Memory B cell (primary cell): Measurements from ENCODE around the gene ABCA1.
A peak's percentile ranks its signal among the peaks of the same experiment; 100 is the strongest.

Source experiments
- ATAC-seq: fragments of 150-1000 bp; cut with Tn5 transposase; 2 replicates; pipeline ENCODE4 v1.10.0; 2021; ENCODE audit warnings: low read depth, mild to moderate bottlenecking, moderate library complexity
- DNase-seq, 2 donors: peaks; one replicate each; pipeline ENCODE4 v3.0.0; 2022; ENCODE audit warnings: low spot score in 2 of 2
- H3K27ac Mint-ChIP-seq: one replicate; pipeline ENCODE4 v1.8.0; 2022; ENCODE audit warnings: mild to moderate bottlenecking, moderate library complexity, mixed read lengths
- H3K27me3 Mint-ChIP-seq: one replicate; pipeline ENCODE4 v1.8.0; 2022; ENCODE audit warnings: mixed read lengths
- H3K36me3 Mint-ChIP-seq: one replicate; pipeline ENCODE4 v1.8.0; 2022; ENCODE audit warnings: mild to moderate bottlenecking, mixed read lengths
- H3K4me1 Mint-ChIP-seq: one replicate; pipeline ENCODE4 v1.8.0; 2022; ENCODE audit warnings: mixed read lengths
- H3K4me3 Mint-ChIP-seq: one replicate; pipeline ENCODE4 v1.8.0; 2022; ENCODE audit warnings: mild to moderate bottlenecking, moderate library complexity, mixed read lengths
- H3K9me3 Mint-ChIP-seq: one replicate; pipeline ENCODE4 v1.8.0; 2022; ENCODE audit warnings: mixed read lengths

The ABCA1 gene

DNA sequence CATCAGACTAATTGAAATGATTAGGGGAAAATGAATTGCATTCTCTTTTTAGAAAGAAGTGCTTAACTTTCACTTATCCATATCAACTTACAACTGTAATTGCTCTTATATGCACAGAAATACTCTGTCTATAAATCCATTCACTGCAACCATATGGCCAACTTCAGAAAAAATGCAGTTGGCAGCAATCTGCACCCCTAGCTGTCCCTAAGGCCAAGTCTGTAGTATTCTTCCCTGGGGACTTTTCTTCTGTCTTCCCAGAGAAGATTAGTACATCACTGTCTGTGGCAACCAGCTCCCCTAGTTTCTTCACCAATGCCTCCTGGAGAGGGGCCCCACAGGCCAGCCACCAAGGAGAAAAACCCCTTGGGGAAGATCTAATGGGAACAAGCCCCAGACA is 45.4 kb downstream of the ABCA1 start:
- Mint-ChIP-seq H3K9me3 (no peaks in the 10 kb centered on the region), H3K36me3 (peaks cover 43% of the 10 kb centered on the region), H3K4me1 (peaks cover 3% of the 10 kb centered on the region), H3K27me3 (no peaks in the 10 kb centered on the region), H3K4me3 (no peak overlapping the region), H3K27ac (no peak overlapping the region)
- DNase-seq (no peak), ATAC-seq (no peak)

DNA sequence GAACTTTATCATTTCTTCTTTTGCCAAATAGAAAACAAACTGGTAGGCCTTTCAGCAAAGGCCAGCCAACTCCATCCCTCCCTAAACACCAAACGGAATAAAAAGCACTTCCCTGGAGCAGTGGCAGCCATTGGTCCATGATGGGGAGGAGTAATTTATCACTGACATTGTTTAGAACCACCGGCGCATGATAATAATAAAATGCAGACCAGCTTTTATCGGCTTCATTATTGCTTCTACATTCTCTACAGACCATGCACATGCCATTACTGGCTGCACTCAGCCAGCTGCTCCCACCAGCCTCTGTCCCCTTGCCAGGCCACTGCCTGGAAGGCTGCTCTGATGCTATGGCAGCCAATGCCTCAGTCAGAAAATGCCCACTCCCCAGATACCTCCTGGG is 45.9 kb downstream of the ABCA1 start:
- Mint-ChIP-seq H3K4me3 (no peak overlapping the region), H3K4me1 (peaks cover 3% of the 10 kb centered on the region), H3K27me3 (no peaks in the 10 kb centered on the region), H3K9me3 (no peaks in the 10 kb centered on the region), H3K27ac (no peak overlapping the region), H3K36me3 (peaks cover 42% of the 10 kb centered on the region)
- no peak for DNase-seq
- no peak for ATAC-seq

DNA sequence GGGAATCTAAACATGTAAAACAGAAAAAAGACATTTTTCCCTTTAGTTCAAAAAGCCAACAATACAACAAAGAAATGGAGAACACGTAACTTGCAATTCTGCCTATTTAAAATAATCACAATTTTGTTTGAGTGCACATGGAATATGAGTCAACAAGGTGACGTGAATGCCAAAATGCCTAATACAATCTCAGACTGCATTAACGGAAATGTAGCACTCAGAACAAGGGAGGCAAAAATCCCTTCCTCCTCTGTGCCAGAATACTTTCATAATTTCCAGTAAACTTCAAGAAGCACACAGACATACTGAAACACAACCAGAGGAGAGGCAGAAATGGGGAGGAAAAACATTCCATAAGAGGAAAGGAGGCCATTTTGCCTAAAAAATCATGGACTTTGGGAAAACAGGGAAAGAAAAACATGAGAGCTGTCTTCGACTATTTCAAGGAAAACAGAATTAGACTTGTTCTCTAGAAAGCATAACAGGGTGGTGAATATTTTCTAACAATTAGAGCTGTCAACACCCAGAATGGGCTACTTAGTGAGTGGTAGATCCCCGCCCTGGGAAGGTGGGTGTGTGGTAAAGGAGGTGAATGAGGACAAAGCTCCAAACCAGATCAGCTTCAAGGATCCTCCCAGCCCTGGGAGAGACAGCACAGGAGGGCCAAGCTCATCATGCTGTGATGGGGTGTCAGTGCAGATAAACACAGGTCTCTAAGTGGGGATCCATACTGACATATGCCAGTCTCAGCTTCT is 48.2 kb downstream of the ABCA1 start:
- no peak for DNase-seq
- Mint-ChIP-seq H3K4me1 (no peaks in the 10 kb centered on the region), H3K36me3 (peaks cover 36% of the 10 kb centered on the region)

GRCh38 chr9:104876587-104876986 is 51.4 kb downstream of the ABCA1 start:
- Mint-ChIP-seq H3K9me3 (no peaks in the 10 kb centered on the region), H3K4me3 (no peak overlapping the region), H3K27me3 (no peaks in the 10 kb centered on the region), H3K27ac (no peak overlapping the region), H3K4me1 (peaks cover under 1% of the 10 kb centered on the region), H3K36me3 (peaks cover 31% of the 10 kb centered on the region)
- DNase-seq (no peak), ATAC-seq (no peak)

More for the DNA sequence above, 48.2 kb downstream of the ABCA1 start:
- no peak overlapping the region for H3K4me3 Mint-ChIP-seq
- no peaks in the 10 kb centered on the region for H3K9me3 Mint-ChIP-seq
- no peaks in the 10 kb centered on the region for H3K27me3 Mint-ChIP-seq
- H3K27ac Mint-ChIP-seq, result no peak overlapping the region
- ATAC-seq, result no peak

DNA sequence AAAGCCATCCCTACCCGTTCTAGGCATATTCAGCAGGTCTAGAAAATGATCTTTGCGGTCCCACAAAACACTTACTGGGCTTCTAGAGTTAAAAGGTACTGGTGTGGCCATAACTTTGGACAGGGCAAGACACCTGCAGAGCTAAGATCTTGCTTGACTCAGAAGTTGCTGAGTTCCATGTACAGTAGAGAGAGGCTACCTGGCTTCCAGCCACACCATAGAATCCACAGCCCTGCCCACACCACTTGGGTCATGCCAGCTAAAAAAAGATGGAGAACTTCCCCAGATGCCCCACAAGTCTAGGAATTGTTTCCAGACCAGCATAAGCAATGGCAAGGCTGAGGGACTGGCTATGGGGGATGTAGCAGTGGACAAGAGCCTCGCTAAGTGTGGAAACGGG is 52.1 kb downstream of the ABCA1 start:
- H3K4me3 Mint-ChIP-seq, result no peak overlapping the region
- H3K9me3 Mint-ChIP-seq, result no peaks in the 10 kb centered on the region
- no peaks in the 10 kb centered on the region for H3K27me3 Mint-ChIP-seq
- no peak overlapping the region for H3K27ac Mint-ChIP-seq
- peaks cover 3% of the 10 kb centered on the region for H3K4me1 Mint-ChIP-seq
- DNase-seq (no peak), ATAC-seq (no peak)
- H3K36me3 Mint-ChIP-seq, result peaks cover 31% of the 10 kb centered on the region

DNA sequence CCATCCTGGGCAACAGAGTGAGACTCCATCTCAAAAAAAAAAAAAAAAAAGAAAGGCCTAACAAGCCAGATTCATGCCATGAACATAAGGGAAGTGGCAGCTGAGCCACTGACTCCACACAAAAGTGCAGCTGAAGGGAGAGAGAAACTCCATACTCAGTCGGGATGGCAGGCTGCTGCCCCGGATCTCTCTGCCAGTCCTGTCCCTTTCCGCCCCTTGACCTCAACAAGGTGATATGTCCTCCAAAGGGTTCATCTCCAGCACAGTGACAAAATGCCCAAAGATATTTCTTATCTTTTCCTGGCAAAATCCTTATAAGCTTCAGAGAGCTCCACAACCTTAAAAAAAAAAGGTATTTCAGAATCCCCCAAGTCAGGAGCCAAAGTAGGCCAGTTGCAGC is 52.6 kb downstream of the ABCA1 start:
- no peak for ATAC-seq
- Mint-ChIP-seq H3K9me3 (no peaks in the 10 kb centered on the region), H3K4me1 (peaks cover 3% of the 10 kb centered on the region), H3K4me3 (no peak overlapping the region), H3K27ac (no peak overlapping the region), H3K27me3 (no peaks in the 10 kb centered on the region), H3K36me3 (peaks cover 29% of the 10 kb centered on the region)
- no peak for DNase-seq

GRCh38 chr9:104873489-104873850 is 54.5 kb downstream of the ABCA1 start:
- no peak for DNase-seq
- H3K4me1 Mint-ChIP-seq, result peaks cover 13% of the 10 kb centered on the region
- H3K4me3 Mint-ChIP-seq, result no peak overlapping the region
- H3K36me3 Mint-ChIP-seq, result peaks cover 22% of the 10 kb centered on the region
- ATAC-seq, result no peak
- H3K27ac Mint-ChIP-seq, result no peak overlapping the region
- no peaks in the 10 kb centered on the region for H3K9me3 Mint-ChIP-seq
- no peaks in the 10 kb centered on the region for H3K27me3 Mint-ChIP-seq

GRCh38 chr9:104872656-104873488 is 55.1 kb downstream of the ABCA1 start:
- DNase-seq, result no peak
- peaks cover 17% of the 10 kb centered on the region for H3K4me1 Mint-ChIP-seq
- no peak for ATAC-seq
- H3K36me3 Mint-ChIP-seq, result peaks cover 22% of the 10 kb centered on the region
- H3K9me3 Mint-ChIP-seq, result no peaks in the 10 kb centered on the region
- no peak overlapping the region for H3K27ac Mint-ChIP-seq
- H3K4me3 Mint-ChIP-seq, result no peak overlapping the region
- H3K27me3 Mint-ChIP-seq, result no peaks in the 10 kb centered on the region

- H3K27ac Mint-ChIP-seq, result no peak overlapping the region
- H3K4me1 Mint-ChIP-seq, result peaks cover 19% of the 10 kb centered on the region
- peaks cover 17% of the 10 kb centered on the region for H3K36me3 Mint-ChIP-seq
- H3K4me3 Mint-ChIP-seq, result no peak overlapping the region
- DNase-seq, result no peak
- no peaks in the 10 kb centered on the region for H3K9me3 Mint-ChIP-seq
- no peaks in the 10 kb centered on the region for H3K27me3 Mint-ChIP-seq
- ATAC-seq, result no peak
Observed at GRCh38 chr9:104871961-104872527, 55.9 kb downstream of the ABCA1 start.

DNA sequence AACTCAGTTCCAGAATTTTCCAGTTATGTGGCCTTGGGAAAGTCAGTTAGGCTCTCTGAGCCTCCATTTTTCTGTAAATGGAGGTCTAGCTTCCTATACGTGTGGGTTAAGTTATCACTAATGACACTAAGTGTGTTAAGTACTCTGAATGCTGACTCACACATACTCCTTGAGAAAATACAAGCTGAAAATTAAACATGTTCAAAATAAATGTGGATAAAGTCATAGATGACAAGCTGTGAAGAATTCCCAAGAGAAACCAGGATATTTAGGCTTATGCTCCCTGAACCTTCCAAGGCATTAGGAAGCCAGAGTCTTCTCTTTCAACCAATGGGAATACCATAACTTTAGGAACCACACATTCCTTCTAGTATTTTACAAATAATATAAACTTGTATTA is 58.1 kb downstream of the ABCA1 start:
- H3K27ac Mint-ChIP-seq, result peak overlapping the region; percentile 90
- DNase-seq (no peak), ATAC-seq (no peak)
- peaks cover 27% of the 10 kb centered on the region for H3K4me1 Mint-ChIP-seq
- H3K36me3 Mint-ChIP-seq, result peaks cover 15% of the 10 kb centered on the region
- no peaks in the 10 kb centered on the region for H3K27me3 Mint-ChIP-seq
- H3K9me3 Mint-ChIP-seq, result no peaks in the 10 kb centered on the region
- no peak overlapping the region for H3K4me3 Mint-ChIP-seq

DNA sequence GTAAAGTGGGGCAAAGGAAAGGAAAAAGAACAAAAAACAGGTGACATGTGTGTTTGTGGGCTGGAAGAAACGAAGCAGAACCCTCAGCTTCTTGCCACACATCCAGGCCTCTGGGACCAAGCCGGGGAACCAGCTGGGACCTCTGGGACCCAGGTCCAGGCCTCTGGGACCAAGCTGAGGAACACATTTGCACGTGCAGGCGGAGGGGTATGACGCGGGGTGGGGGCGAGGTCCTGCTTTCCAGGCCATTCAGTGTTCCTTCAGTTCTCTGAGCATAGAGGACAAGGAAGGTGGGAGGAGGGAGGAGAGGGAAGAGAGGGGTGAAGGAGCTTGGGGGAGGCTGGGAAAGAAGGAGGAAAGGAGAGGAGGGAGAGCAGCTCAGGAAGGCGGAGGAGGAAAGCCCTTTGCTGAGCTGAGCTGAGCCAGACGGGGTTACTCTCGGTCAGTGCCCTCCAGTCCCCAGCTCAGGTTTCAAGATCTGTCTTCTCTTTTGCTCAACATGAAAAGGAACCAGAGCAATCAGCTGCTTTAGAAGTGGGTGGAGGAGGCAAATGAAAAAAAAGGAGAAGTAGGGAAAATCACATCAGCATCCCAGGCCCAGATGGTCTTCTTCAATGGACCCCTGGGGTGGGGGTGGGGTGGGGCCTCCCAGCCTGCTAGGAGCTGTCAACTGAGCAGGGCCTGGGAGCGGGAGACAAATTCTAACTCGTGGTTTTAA is 59.1 kb downstream of the ABCA1 start:
- Mint-ChIP-seq H3K27ac (peak overlapping the region; percentile 90), H3K27me3 (no peaks in the 10 kb centered on the region), H3K4me1 (peaks cover 27% of the 10 kb centered on the region), H3K36me3 (peaks cover 14% of the 10 kb centered on the region), H3K4me3 (peak overlapping the region; percentile 65), H3K9me3 (no peaks in the 10 kb centered on the region)
- peak; percentile 58 to 60 for DNase-seq
- ATAC-seq, result peak; percentile 93

GRCh38 chr9:104868303-104868686 is 59.7 kb downstream of the ABCA1 start:
- Mint-ChIP-seq H3K27ac (peak overlapping the region; percentile 90), H3K4me1 (peaks cover 28% of the 10 kb centered on the region), H3K9me3 (no peaks in the 10 kb centered on the region), H3K4me3 (peak overlapping the region; percentile 65), H3K27me3 (no peaks in the 10 kb centered on the region), H3K36me3 (peaks cover 13% of the 10 kb centered on the region)
- ATAC-seq (no peak), DNase-seq (no peak)

GRCh38 chr9:104866191-104866590 is 61.8 kb downstream of the ABCA1 start:
- Mint-ChIP-seq H3K27ac (peak overlapping the region; percentile 81), H3K9me3 (no peaks in the 10 kb centered on the region), H3K36me3 (peaks cover 10% of the 10 kb centered on the region), H3K4me1 (peaks cover 27% of the 10 kb centered on the region), H3K4me3 (no peak overlapping the region), H3K27me3 (no peaks in the 10 kb centered on the region)
- no peak for DNase-seq
- no peak for ATAC-seq

DNA sequence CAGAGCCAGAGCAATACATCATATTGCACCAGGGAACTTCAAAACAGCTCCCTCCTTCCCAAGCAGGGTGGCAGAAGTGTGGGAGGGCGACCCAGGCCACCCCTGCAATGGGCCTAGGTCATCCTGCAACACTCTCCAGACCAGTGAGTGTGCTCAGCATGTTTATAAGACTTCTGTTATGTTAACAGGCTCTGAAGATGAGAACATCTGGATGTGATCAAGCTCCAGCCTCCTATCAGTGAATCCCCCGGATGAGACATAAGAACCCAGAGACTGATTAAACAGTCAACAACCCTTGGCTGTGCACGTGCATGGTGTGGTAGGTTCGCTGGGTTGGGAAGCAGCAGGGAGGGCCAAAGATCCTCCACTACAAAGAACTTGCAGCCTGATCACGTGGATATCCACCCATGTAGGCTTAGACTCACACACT is 63.3 kb downstream of the ABCA1 start:
- Mint-ChIP-seq H3K4me1 (peaks cover 29% of the 10 kb centered on the region), H3K27me3 (no peaks in the 10 kb centered on the region), H3K36me3 (peaks cover 10% of the 10 kb centered on the region), H3K27ac (no peak overlapping the region), H3K4me3 (no peak overlapping the region), H3K9me3 (no peaks in the 10 kb centered on the region)
- DNase-seq, result no peak
- no peak for ATAC-seq
